Measurements from ENCODE around the gene MAN2B2. TPM values are rescaled to one million over a fixed set of nuclear protein-coding genes. Genes with fewer than 3 reads are reported as not detected.
A peak's percentile ranks its signal among the peaks of the same experiment; 100 is the strongest.

MAN2B2 gene
- total and polyA plus RNA-seq, 9 of the 15 experiments (the other 6 are each of a cell fraction or from before 2014, with no cell fraction given) = 0.21 to 8.8 (median 3.7) TPM

DNA sequence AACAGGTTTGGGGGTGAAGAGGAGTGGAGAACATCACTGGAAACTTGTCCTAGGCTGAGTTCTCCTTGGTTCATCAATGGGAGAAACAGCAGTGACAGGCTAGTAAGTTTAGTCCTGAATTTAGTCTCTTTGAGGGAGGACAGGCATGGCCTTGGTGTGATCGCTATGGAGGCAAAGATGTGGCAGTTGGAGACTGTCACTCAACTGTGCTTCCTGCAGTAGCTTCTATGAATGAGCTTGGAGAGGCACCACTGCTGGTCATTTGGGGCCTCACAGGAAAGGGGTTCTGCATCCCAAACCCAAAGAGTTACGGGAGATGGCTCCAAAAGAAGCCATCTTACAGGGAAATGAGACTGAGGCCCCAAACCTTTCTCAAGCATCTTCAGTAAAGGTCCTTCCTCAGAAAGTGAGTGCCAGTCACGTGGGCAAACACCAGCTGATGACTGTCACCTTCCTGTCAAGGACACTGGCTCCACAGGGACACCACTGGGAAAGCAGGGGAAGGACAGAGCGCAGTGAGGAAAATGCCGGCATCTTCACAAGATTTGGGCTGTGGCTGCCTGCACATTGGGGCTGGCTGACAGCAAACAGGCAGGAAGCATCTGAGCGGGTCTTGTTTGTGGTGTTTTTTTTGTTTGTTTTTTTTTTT is 72.7 kb downstream of the MAN2B2 start (continued):
- TF ChIP-seq, protein P1, sequence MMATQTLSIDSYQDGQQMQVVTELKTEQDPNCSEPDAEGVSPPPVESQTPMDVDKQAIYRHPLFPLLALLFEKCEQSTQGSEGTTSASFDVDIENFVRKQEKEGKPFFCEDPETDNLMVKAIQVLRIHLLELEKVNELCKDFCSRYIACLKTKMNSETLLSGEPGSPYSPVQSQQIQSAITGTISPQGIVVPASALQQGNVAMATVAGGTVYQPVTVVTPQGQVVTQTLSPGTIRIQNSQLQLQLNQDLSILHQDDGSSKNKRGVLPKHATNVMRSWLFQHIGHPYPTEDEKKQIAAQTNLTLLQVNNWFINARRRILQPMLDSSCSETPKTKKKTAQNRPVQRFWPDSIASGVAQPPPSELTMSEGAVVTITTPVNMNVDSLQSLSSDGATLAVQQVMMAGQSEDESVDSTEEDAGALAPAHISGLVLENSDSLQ (IDR thresholded peaks at IDR 0.05) = peak; percentile 56; the same call in 1 of the 2 replicates
- TF ChIP-seq, protein P2, sequence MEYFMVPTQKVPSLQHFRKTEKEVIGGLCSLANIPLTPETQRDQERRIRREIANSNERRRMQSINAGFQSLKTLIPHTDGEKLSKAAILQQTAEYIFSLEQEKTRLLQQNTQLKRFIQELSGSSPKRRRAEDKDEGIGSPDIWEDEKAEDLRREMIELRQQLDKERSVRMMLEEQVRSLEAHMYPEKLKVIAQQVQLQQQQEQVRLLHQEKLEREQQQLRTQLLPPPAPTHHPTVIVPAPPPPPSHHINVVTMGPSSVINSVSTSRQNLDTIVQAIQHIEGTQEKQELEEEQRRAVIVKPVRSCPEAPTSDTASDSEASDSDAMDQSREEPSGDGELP (CRISPR knock-in tag; IDR thresholded peaks at IDR 0.05; ENCODE audit: borderline replicate concordance) = peak; percentile 38; the same call in 1 of the 2 replicates

DNA sequence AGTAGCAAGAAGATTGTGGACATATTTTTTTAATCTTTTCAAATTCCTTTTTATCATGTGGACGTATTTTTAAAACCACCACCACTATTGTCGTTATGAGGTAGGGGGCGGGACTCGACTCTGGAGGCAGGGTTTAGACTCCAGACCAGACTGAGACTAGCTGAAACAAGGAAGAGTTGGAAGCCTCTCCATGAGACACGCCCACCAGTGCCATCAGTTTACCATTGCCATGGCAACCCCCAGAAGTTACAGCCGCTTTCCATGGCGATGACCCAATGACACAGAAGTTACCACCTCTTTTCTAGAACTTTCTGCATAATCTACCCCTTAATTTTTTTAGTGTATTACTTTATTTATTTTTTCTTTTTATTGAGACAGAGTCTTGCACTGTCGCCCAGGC is 74.2 kb downstream of the MAN2B2 start:
- in situ Hi-C loops (cut with MboI) (no loop called here), intact Hi-C loops (cut with micrococcal nuclease) (no loop called here)
- H3K9me1 ChIP-seq (ENCODE audit: control insufficient read depth, insufficient read depth, low read length) = no peaks in the 10 kb centered on the region
- WGBS (ENCODE audit: insufficient coverage, low coverage, missing lambda C conversion rate) = 45% methylated on average over 8 of the region's 8 CpGs
- H3K4me2 ChIP-seq (ENCODE audit: insufficient read depth, low read length) = no peak overlapping the region
- H3K4me3 ChIP-seq = no peak overlapping the region
- no peak overlapping the region for H3K9ac ChIP-seq (ENCODE audit: insufficient read depth in 1 of 2, low read depth in 2 of 2, low read length in 2 of 2)
- ChIA-PET CTCF (ENCODE audit: low intra/inter-chr PET ratio) (no interaction called here), POLR2A (no interaction called here)
- TF ChIP-seq MXI1 (IDR thresholded peaks at IDR 0.05; ENCODE audit: low read depth, low read length) = peak; percentile 60; the same call in 1 of the 2 replicates
- TF ChIP-seq BMI1 (IDR thresholded peaks at IDR 0.05; ENCODE audit: low read length) = peak; percentile 54
- TF ChIP-seq, protein P1 (IDR thresholded peaks at IDR 0.05) = peak; percentile 64
- no peak for TF ChIP-seq PTRF (tag; IDR thresholded peaks at IDR 0.05)
- TF ChIP-seq SLC30A9 (CRISPR knock-in tag; IDR thresholded peaks at IDR 0.05) = no peak
- TF ChIP-seq, protein P3, sequence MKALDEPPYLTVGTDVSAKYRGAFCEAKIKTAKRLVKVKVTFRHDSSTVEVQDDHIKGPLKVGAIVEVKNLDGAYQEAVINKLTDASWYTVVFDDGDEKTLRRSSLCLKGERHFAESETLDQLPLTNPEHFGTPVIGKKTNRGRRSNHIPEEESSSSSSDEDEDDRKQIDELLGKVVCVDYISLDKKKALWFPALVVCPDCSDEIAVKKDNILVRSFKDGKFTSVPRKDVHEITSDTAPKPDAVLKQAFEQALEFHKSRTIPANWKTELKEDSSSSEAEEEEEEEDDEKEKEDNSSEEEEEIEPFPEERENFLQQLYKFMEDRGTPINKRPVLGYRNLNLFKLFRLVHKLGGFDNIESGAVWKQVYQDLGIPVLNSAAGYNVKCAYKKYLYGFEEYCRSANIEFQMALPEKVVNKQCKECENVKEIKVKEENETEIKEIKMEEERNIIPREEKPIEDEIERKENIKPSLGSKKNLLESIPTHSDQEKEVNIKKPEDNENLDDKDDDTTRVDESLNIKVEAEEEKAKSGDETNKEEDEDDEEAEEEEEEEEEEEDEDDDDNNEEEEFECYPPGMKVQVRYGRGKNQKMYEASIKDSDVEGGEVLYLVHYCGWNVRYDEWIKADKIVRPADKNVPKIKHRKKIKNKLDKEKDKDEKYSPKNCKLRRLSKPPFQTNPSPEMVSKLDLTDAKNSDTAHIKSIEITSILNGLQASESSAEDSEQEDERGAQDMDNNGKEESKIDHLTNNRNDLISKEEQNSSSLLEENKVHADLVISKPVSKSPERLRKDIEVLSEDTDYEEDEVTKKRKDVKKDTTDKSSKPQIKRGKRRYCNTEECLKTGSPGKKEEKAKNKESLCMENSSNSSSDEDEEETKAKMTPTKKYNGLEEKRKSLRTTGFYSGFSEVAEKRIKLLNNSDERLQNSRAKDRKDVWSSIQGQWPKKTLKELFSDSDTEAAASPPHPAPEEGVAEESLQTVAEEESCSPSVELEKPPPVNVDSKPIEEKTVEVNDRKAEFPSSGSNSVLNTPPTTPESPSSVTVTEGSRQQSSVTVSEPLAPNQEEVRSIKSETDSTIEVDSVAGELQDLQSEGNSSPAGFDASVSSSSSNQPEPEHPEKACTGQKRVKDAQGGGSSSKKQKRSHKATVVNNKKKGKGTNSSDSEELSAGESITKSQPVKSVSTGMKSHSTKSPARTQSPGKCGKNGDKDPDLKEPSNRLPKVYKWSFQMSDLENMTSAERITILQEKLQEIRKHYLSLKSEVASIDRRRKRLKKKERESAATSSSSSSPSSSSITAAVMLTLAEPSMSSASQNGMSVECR (CRISPR knock-in tag; IDR thresholded peaks at IDR 0.05) = no peak
- no peak for TF ChIP-seq KAT7 (CRISPR knock-in tag; IDR thresholded peaks at IDR 0.05; ENCODE audit: borderline replicate concordance)
- TF ChIP-seq, protein P4, sequence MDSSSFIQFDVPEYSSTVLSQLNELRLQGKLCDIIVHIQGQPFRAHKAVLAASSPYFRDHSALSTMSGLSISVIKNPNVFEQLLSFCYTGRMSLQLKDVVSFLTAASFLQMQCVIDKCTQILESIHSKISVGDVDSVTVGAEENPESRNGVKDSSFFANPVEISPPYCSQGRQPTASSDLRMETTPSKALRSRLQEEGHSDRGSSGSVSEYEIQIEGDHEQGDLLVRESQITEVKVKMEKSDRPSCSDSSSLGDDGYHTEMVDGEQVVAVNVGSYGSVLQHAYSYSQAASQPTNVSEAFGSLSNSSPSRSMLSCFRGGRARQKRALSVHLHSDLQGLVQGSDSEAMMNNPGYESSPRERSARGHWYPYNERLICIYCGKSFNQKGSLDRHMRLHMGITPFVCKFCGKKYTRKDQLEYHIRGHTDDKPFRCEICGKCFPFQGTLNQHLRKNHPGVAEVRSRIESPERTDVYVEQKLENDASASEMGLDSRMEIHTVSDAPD (CRISPR knock-in tag; IDR thresholded peaks at IDR 0.05) = no peak
- TF ChIP-seq RFX1 (IDR thresholded peaks at IDR 0.05) = peak; percentile 92
- no peak for TF ChIP-seq PRMT5 (CRISPR knock-in tag; IDR thresholded peaks at IDR 0.05)
- H3K27me3 ChIP-seq (ENCODE audit: control insufficient read depth in 2 of 2, insufficient read depth in 2 of 2, low read length in 2 of 2) = no peaks in the 10 kb centered on the region
- no peak overlapping the region for H3K27ac ChIP-seq (ENCODE audit: extremely low read depth, low read depth, low read length)
- H4K20me1 ChIP-seq (replicated peaks; ENCODE audit: control insufficient read depth, insufficient read depth, low read length) = no peaks in the 10 kb centered on the region
- peaks cover 0 to 1% of the 10 kb centered on the region in 2 experiments; a peak in 2 of 5 replicates for H3K4me1 ChIP-seq (replicated peaks in 1 of 2; ENCODE audit: control insufficient read depth in 2 of 2, insufficient read depth in 2 of 2, low read length in 2 of 2)
- BruUV-seq (replicated peaks) = no TSS peak
- no peak overlapping the region for H2AFZ ChIP-seq (ENCODE audit: low read depth, low read length)
- no peaks in the 10 kb centered on the region for H3K79me2 ChIP-seq (ENCODE audit: control insufficient read depth, insufficient read depth, low read length)
- DNase-seq (ENCODE audit: extremely low read depth in 1 of 4, low spot score in 3 of 4) (peak in 1 of 4 experiments; percentile 49), FAIRE-seq (peak; percentile 6), ATAC-seq (peak; percentile 71)
- no peaks in the 10 kb centered on the region for H3K36me3 ChIP-seq (ENCODE audit: control insufficient read depth, insufficient read depth, low read length)
- H3K9me3 ChIP-seq (replicated peaks; ENCODE audit: control insufficient read depth, insufficient read depth, low read depth, low read length) = no peaks in the 10 kb centered on the region

Data from K562 (cell line).